Stimulated activated CD8-positive, alpha-beta memory T cell treated with anti-CD3 and anti-CD28 coated beads, Interleukin-4, amount 100 ng/mL, for 48 hours (primary cell): ENCODE results near the gene DOK6.

Experiments used
- DNase-seq: peaks from one replicate; pipeline ENCODE4 v3.0.0-alpha.2; 2020

Gene DOK6

GRCh38 chr18:69691008-69691760 lies 290.5 kb downstream of the DOK6 start:
- DNase-seq, result no peak

- DNase-seq, result no peak
Measured at GRCh38 chr18:69697069-69697468, 296.4 kb downstream of the DOK6 start.

GRCh38 chr18:69697689-69698088 lies 297.0 kb downstream of the DOK6 start:
- no peak for DNase-seq

- DNase-seq, result no peak
Measured at GRCh38 chr18:69701305-69701704, 300.6 kb downstream of the DOK6 start.

- DNase-seq, result no peak
Measured at GRCh38 chr18:69703461-69703860, 302.8 kb downstream of the DOK6 start.

GRCh38 chr18:69705987-69706386 lies 305.3 kb downstream of the DOK6 start:
- no peak for DNase-seq

GRCh38 chr18:69708844-69709243 lies 308.2 kb downstream of the DOK6 start:
- no peak for DNase-seq

- DNase-seq, result no peak
Measured at GRCh38 chr18:69715191-69715795, 314.6 kb downstream of the DOK6 start.

- DNase-seq, result no peak
Measured at GRCh38 chr18:69717586-69717985, 316.9 kb downstream of the DOK6 start.

- DNase-seq, result no peak
Measured at GRCh38 chr18:69718912-69719547, 318.3 kb downstream of the DOK6 start.

- DNase-seq, result no peak
Measured at GRCh38 chr18:69720422-69720821, 319.7 kb downstream of the DOK6 start.

- DNase-seq, result no peak
Measured at GRCh38 chr18:69723434-69723833, 322.7 kb downstream of the DOK6 start.

- DNase-seq, result no peak
Measured at GRCh38 chr18:69725009-69725408, 324.3 kb downstream of the DOK6 start.

- DNase-seq, result no peak
Measured at GRCh38 chr18:69725855-69726508, 325.3 kb downstream of the DOK6 start.

- no peak for DNase-seq
Measured at GRCh38 chr18:69727912-69728572, 327.4 kb downstream of the DOK6 start.

- no peak for DNase-seq
Measured at GRCh38 chr18:69730664-69731063, 330.0 kb downstream of the DOK6 start.

- no peak for DNase-seq
Measured at GRCh38 chr18:69734536-69734935, 333.8 kb downstream of the DOK6 start.

GRCh38 chr18:69736730-69737129 lies 336.0 kb downstream of the DOK6 start:
- DNase-seq, result no peak

- no peak for DNase-seq
Measured at GRCh38 chr18:69737851-69738250, 337.2 kb downstream of the DOK6 start.

GRCh38 chr18:69747388-69747787 lies 346.7 kb downstream of the DOK6 start:
- DNase-seq, result no peak

- no peak for DNase-seq
Measured at GRCh38 chr18:69752737-69753380, 352.2 kb downstream of the DOK6 start.

GRCh38 chr18:69754108-69754507 lies 353.4 kb downstream of the DOK6 start:
- no peak for DNase-seq

- no peak for DNase-seq
Measured at GRCh38 chr18:69755041-69755440, 354.4 kb downstream of the DOK6 start.
